IPS-NIHi7 (cell line): ENCODE results near the gene ADAT3.
A peak's percentile ranks its signal among the peaks of the same experiment; 100 is the strongest.

Source experiments
- DNase-seq: peaks from one replicate; pipeline ENCODE4 v3.0.0; 2012; ENCODE audit warnings: mixed read lengths; ENCODE audit errors: extremely low spot score

Gene ADAT3

GRCh38 chr19:1912760-1913505 lies 7.7 kb downstream of the ADAT3 start:
- DNase-seq: no peak

GRCh38 chr19:1913781-1914577 lies 8.8 kb downstream of the ADAT3 start:
- no peak for DNase-seq

GRCh38 chr19:1914826-1915341 lies 9.7 kb downstream of the ADAT3 start:
- no peak for DNase-seq

GRCh38 chr19:1917146-1917545 lies 11.9 kb downstream of the ADAT3 start:
- no peak for DNase-seq

- DNase-seq: no peak
Observed at GRCh38 chr19:1917926-1918325, 12.7 kb downstream of the ADAT3 start.

- no peak for DNase-seq
Observed at GRCh38 chr19:1918975-1919374, 13.8 kb downstream of the ADAT3 start.

- DNase-seq: no peak
Observed at GRCh38 chr19:1920644-1921043, 15.4 kb downstream of the ADAT3 start.

GRCh38 chr19:1921326-1921725 lies 16.1 kb downstream of the ADAT3 start:
- DNase-seq: no peak

- no peak for DNase-seq
Observed at GRCh38 chr19:1921825-1922224, 16.6 kb downstream of the ADAT3 start.

- no peak for DNase-seq
Observed at GRCh38 chr19:1922803-1923202, 17.6 kb downstream of the ADAT3 start.

- no peak for DNase-seq
Observed at GRCh38 chr19:1923319-1923718, 18.1 kb downstream of the ADAT3 start.

- DNase-seq: no peak
Observed at GRCh38 chr19:1924320-1924961, 19.2 kb downstream of the ADAT3 start.

GRCh38 chr19:1925544-1925943 lies 20.3 kb downstream of the ADAT3 start:
- no peak for DNase-seq

GRCh38 chr19:1929021-1929742 lies 24.0 kb downstream of the ADAT3 start:
- peak; percentile 92 for DNase-seq

- DNase-seq: no peak
Observed at GRCh38 chr19:1931445-1931844, 26.2 kb downstream of the ADAT3 start.

- DNase-seq: no peak
Observed at GRCh38 chr19:1932395-1932794, 27.2 kb downstream of the ADAT3 start.

- no peak for DNase-seq
Observed at GRCh38 chr19:1933244-1933643, 28.0 kb downstream of the ADAT3 start.

- DNase-seq: no peak
Observed at GRCh38 chr19:1933942-1934341, 28.7 kb downstream of the ADAT3 start.

GRCh38 chr19:1935484-1936208 lies 30.4 kb downstream of the ADAT3 start:
- no peak for DNase-seq

GRCh38 chr19:1936430-1936829 lies 31.2 kb downstream of the ADAT3 start:
- DNase-seq: no peak
